Tibial artery (tissue), 4 donors: ENCODE results near the gene STK24.
A peak's percentile ranks its signal among the peaks of the same experiment; 100 is the strongest.

Experiments
- DNase-seq, 2 donors: peaks; one replicate each; pipeline ENCODE4 v3.0.0-alpha.2; 2019
- H3K27ac ChIP-seq, 2 donors: fragments of 200-600 bp; sonication (generic) in 1 of 2; 1 replicate in 1 of 2; 2 replicates in 1 of 2; pipeline ENCODE4 v1.5.1; 2018 to 2019; ENCODE audit warnings: mild to moderate bottlenecking in 1 of 2
- H3K27me3 ChIP-seq, 2 donors: fragments of 200-600 bp; sonication (generic) in 1 of 2; one replicate each; pipeline versions ENCODE4 v1.5.1 to v1.6.0; 2016 to 2019
- H3K36me3 ChIP-seq, 3 donors: fragments of 200-600 bp; sonication (generic) in 2 of 3; one replicate each; pipeline ENCODE4 v1.5.1; 2016 to 2019; ENCODE audit warnings: mild to moderate bottlenecking in 2 of 3
- H3K4me1 ChIP-seq, 4 donors: fragments of 200-600 bp; sonication (generic) in 2 of 4; 1 replicate in 3 of 4; 2 replicates in 1 of 4; pipeline ENCODE4 v1.5.1; 2016 to 2019
- H3K4me3 ChIP-seq, 2 donors: fragments of 200-600 bp; sonication (generic) in 1 of 2; 1 replicate in 1 of 2; 2 replicates in 1 of 2; pipeline ENCODE4 v1.5.1; 2018 to 2019; ENCODE audit warnings: mild to moderate bottlenecking in 2 of 2
- H3K9me3 ChIP-seq, 3 donors: fragments of 200-600 bp; sonication (generic) in 1 of 3; one replicate each; pipeline ENCODE4 v1.5.1; 2016 to 2019
- CTCF ChIP-seq, 2 experiments: fragments of 200-600 bp in 1 of 2; fragments of 450-650 bp in 1 of 2; IDR thresholded peaks; one replicate each; pipeline ENCODE4 v1.5.1; 2017 to 2019; ENCODE audit warnings: antibody characterized with exemption in 2 of 2, mild to moderate bottlenecking in 1 of 2, moderate library complexity in 1 of 2
- intact Hi-C: fragments of 100-400 bp; cut with DNase I; formaldehyde crosslinking; loops from one replicate; pipeline ENCODE4 v1.15.0; 2023; ENCODE audit warnings: low total_unique reads

Gene STK24

GRCh38 chr13:98542568-98543377 lies 34.1 kb downstream of the STK24 start:
- Histone ChIP-seq H3K36me3 (peaks cover 0 to under 1% (median 0%) of the 10 kb centered on the region in 3 donors), H3K27ac (peak overlapping the region in 1 of 2 donors; percentile 23), H3K4me3 (peak overlapping the region; percentile 24 to 29), H3K27me3 (no peaks in the 10 kb centered on the region), H3K9me3 (no peaks in the 10 kb centered on the region), H3K4me1 (peaks cover 0 to 84% (median 44%) of the 10 kb centered on the region in 4 donors)
- TF ChIP-seq CTCF (IDR thresholded peaks at IDR 0.05): no peak
- peak; percentile 46 to 64 for DNase-seq
- intact Hi-C loops: no loop called here

- DNase-seq: no peak
- H3K36me3 ChIP-seq: peaks cover 0 to 3% (median 0%) of the 10 kb centered on the region in 3 donors
- H3K27me3 ChIP-seq: no peaks in the 10 kb centered on the region
- H3K4me3 ChIP-seq: no peak overlapping the region
- H3K27ac ChIP-seq: no peak overlapping the region
- no peaks in the 10 kb centered on the region for H3K9me3 ChIP-seq
- intact Hi-C loops: no loop called here
- H3K4me1 ChIP-seq: peaks cover 0 to 94% (median 49%) of the 10 kb centered on the region in 4 donors
- TF ChIP-seq CTCF (IDR thresholded peaks at IDR 0.05): no peak
These were observed 35.2 kb downstream of the STK24 start for GRCh38 chr13:98541701-98542203.

GRCh38 chr13:98541191-98541590 lies 35.7 kb downstream of the STK24 start:
- H3K27me3 ChIP-seq: no peaks in the 10 kb centered on the region
- peaks cover 0 to 97% (median 52%) of the 10 kb centered on the region in 4 donors for H3K4me1 ChIP-seq
- H3K36me3 ChIP-seq: peaks cover 0 to 3% (median 0%) of the 10 kb centered on the region in 3 donors
- no peak for TF ChIP-seq CTCF (IDR thresholded peaks at IDR 0.05)
- intact Hi-C loops: no loop called here
- H3K27ac ChIP-seq: no peak overlapping the region
- H3K4me3 ChIP-seq: no peak overlapping the region
- DNase-seq: peak in 1 of 2 donors; percentile 21
- H3K9me3 ChIP-seq: no peaks in the 10 kb centered on the region

- no peaks in the 10 kb centered on the region for H3K9me3 ChIP-seq
- peak in 1 of 2 donors; percentile 35 for DNase-seq
- H3K4me1 ChIP-seq: peaks cover 0 to 98% (median 53%) of the 10 kb centered on the region in 4 donors
These were observed 36.4 kb downstream of the STK24 start for GRCh38 chr13:98540476-98540875.

GRCh38 chr13:98539666-98540065 lies 37.2 kb downstream of the STK24 start:
- Histone ChIP-seq H3K9me3 (no peaks in the 10 kb centered on the region), H3K27ac (no peak overlapping the region), H3K27me3 (no peaks in the 10 kb centered on the region), H3K36me3 (peaks cover 0 to 3% (median 0%) of the 10 kb centered on the region in 3 donors), H3K4me3 (no peak overlapping the region), H3K4me1 (peaks cover 0 to 91% (median 55%) of the 10 kb centered on the region in 4 donors)
- intact Hi-C loops: no loop called here
- no peak for TF ChIP-seq CTCF (IDR thresholded peaks at IDR 0.05)
- peak in 1 of 2 donors; percentile 45 for DNase-seq

More at GRCh38 chr13:98540476-98540875, 36.4 kb downstream of the STK24 start:
- Histone ChIP-seq H3K27ac (no peak overlapping the region), H3K4me3 (no peak overlapping the region), H3K36me3 (peaks cover 0 to 3% (median 0%) of the 10 kb centered on the region in 3 donors), H3K27me3 (no peaks in the 10 kb centered on the region)
- no peak for TF ChIP-seq CTCF (IDR thresholded peaks at IDR 0.05)
- intact Hi-C loops: no loop called here
